Lung (tissue), 12 donors: ENCODE data around the gene SHISA5. TPM values are rescaled to one million over a fixed set of nuclear protein-coding genes. Genes with fewer than 3 reads are reported as not detected.

ENCODE experiments used
- ATAC-seq: fragments of 200-7000 bp; cut with Tn5 transposase; one replicate; pipeline ENCODE4 v1.9.1; 2020; ENCODE audit warnings: moderate number of reproducible peaks; ENCODE audit not compliant: insufficient read depth, low FRiP score
- DNase-seq, 3 donors: peaks; one replicate each; pipeline ENCODE4 v3.0.0-alpha.2; 2013 to 2017
- H3K27ac ChIP-seq, 2 donors: one replicate each; pipeline ENCODE4 v1.5.1; 2013; ENCODE audit warnings: mild to moderate bottlenecking in 2 of 2, moderate library complexity in 2 of 2, control low read depth in 1 of 2, inconsistent platforms in 1 of 2, low read depth in 1 of 2, low read length in 1 of 2
- H3K27me3 ChIP-seq, 3 donors: one replicate each; pipeline ENCODE4 v1.5.1; 2013; ENCODE audit warnings: low read length in 2 of 3; ENCODE audit not compliant: control insufficient read depth in 3 of 3, insufficient read depth in 3 of 3
- H3K36me3 ChIP-seq, 4 donors: one replicate each; pipeline ENCODE4 v1.5.1; 2013; ENCODE audit warnings: low read length in 4 of 4, mild to moderate bottlenecking in 1 of 4, moderate library complexity in 1 of 4; ENCODE audit not compliant: control insufficient read depth in 4 of 4, insufficient read depth in 4 of 4
- H3K4me1 ChIP-seq, 5 donors: one replicate each; pipeline ENCODE4 v1.5.1; 2013; ENCODE audit warnings: low read length in 5 of 5, mild to moderate bottlenecking in 2 of 5, moderate library complexity in 1 of 5; ENCODE audit not compliant: control insufficient read depth in 5 of 5, insufficient read depth in 5 of 5
- H3K4me3 ChIP-seq: one replicate; pipeline ENCODE4 v1.5.1; 2013; ENCODE audit warnings: mild to moderate bottlenecking, control low read depth, moderate library complexity
- H3K9ac ChIP-seq, 2 donors: one replicate each; pipeline ENCODE4 v1.5.1; 2013; ENCODE audit warnings: low read length in 2 of 2, control low read depth in 1 of 2; ENCODE audit not compliant: insufficient read depth in 1 of 2
- H3K9me3 ChIP-seq, 4 donors: one replicate each; pipeline ENCODE4 v1.5.1; 2013; ENCODE audit warnings: low read length in 3 of 4, mild to moderate bottlenecking in 1 of 4, moderate library complexity in 1 of 4; ENCODE audit not compliant: control insufficient read depth in 4 of 4, insufficient read depth in 3 of 4
- WGBS, 2 donors: extraction: QIAGEN DNeasy Blood & Tissue Kit; methylation state at CpG; one replicate each; pipeline ENCODE4 v1.1.7; 2013; 5-methylcytosine and 5-hydroxymethylcytosine counted together
- polyA plus RNA-seq, 2 donors: library from polyadenylated mRNA; stranded (reverse); fragments of 200-250 nt; gene quantifications; one replicate each; pipeline ENCODE4 v1.2.1, GENCODE V29; 2013
- total RNA-seq, 2 donors: library from RNA; depleted of rRNA in 1 of 2; stranded (reverse); fragments of >200 nt in 1 of 2; gene quantifications; one replicate each; pipeline ENCODE4 v1.2.1, GENCODE V29; 2014 to 2021
- TF ChIP-seq, protein P1 (sequence below): IDR thresholded peaks from 2 replicates; pipeline ENCODE4 v1.5.1; 2012; ENCODE audit warnings: mild to moderate bottlenecking; ENCODE audit errors: control extremely low read depth, extremely low read depth
- donor health status: control.
- donor health status: control.
- donor health status: Bipolar disorder and iron deficiency.
- donor health status: healthy.
- donor health status: DM: yes; HTN: yes; CAD: no.

Gene SHISA5
- total and polyA plus RNA-seq, 4 donors = 70.5 to 184 (median 131) TPM

DNA sequence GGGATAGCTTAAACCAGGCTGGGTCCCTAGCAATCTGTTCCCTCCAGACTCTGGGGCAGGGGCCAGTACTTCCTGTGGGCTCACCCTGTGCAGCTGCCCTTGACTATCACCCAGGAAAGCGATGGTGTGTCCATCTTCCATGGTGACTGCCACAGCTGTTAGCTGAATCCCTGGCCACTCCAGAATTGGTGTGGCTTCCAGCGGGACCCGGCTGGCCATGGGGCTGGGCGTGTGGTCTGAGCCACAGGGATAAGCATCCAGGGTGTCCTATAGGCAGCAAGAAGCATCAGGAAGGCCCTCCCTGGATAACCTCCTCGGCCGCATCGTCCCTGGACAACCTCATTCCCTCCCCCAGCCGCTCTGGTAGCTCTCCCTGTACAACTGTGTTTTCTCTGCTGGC is 81.3 kb downstream of the SHISA5 start:
- ATAC-seq = no peak
- WGBS, 2 donors = 94 to 97% methylated on average over 7 to 8 of the region's 8 CpGs
- no peaks in the 10 kb centered on the region for H3K9me3 ChIP-seq
- H3K4me1 ChIP-seq = peaks cover 0 to 31% (median 19%) of the 10 kb centered on the region in 5 donors
- peaks cover 0 to 37% (median 6%) of the 10 kb centered on the region in 4 donors for H3K36me3 ChIP-seq
- H3K4me3 ChIP-seq = no peak overlapping the region
- no peaks in the 10 kb centered on the region for H3K27me3 ChIP-seq
- TF ChIP-seq, protein P1, sequence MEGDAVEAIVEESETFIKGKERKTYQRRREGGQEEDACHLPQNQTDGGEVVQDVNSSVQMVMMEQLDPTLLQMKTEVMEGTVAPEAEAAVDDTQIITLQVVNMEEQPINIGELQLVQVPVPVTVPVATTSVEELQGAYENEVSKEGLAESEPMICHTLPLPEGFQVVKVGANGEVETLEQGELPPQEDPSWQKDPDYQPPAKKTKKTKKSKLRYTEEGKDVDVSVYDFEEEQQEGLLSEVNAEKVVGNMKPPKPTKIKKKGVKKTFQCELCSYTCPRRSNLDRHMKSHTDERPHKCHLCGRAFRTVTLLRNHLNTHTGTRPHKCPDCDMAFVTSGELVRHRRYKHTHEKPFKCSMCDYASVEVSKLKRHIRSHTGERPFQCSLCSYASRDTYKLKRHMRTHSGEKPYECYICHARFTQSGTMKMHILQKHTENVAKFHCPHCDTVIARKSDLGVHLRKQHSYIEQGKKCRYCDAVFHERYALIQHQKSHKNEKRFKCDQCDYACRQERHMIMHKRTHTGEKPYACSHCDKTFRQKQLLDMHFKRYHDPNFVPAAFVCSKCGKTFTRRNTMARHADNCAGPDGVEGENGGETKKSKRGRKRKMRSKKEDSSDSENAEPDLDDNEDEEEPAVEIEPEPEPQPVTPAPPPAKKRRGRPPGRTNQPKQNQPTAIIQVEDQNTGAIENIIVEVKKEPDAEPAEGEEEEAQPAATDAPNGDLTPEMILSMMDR = no peak
- no peak overlapping the region for H3K9ac ChIP-seq
- DNase-seq = no peak
- no peak overlapping the region for H3K27ac ChIP-seq

- DNase-seq = no peak
- no peak for ATAC-seq
- no peak overlapping the region for H3K27ac ChIP-seq
- H3K9ac ChIP-seq = no peak overlapping the region
- no peaks in the 10 kb centered on the region for H3K9me3 ChIP-seq
- WGBS, 2 donors = 82 to 96% methylated on average over 3 of the region's 3 CpGs
- peaks cover 0 to 40% (median 6%) of the 10 kb centered on the region in 4 donors for H3K36me3 ChIP-seq
- TF ChIP-seq, protein P1 = no peak
- H3K4me1 ChIP-seq = peaks cover 0 to 27% (median 15%) of the 10 kb centered on the region in 5 donors
- no peaks in the 10 kb centered on the region for H3K27me3 ChIP-seq
- H3K4me3 ChIP-seq = no peak overlapping the region
These were observed 81.7 kb downstream of the SHISA5 start for GRCh38 chr3:48422272-48422671.

- H3K27ac ChIP-seq = no peak overlapping the region
- H3K27me3 ChIP-seq = no peaks in the 10 kb centered on the region
- TF ChIP-seq, protein P1 = no peak
- H3K9ac ChIP-seq = no peak overlapping the region
- DNase-seq = no peak
- peaks cover 0 to 46% (median 8%) of the 10 kb centered on the region in 4 donors for H3K36me3 ChIP-seq
- no peak overlapping the region for H3K4me3 ChIP-seq
- WGBS, 2 donors = 92 to 97% methylated on average over 14 of the region's 14 CpGs
- peaks cover 0 to 10% (median 9%) of the 10 kb centered on the region in 5 donors for H3K4me1 ChIP-seq
- no peaks in the 10 kb centered on the region for H3K9me3 ChIP-seq
- no peak for ATAC-seq
These were observed 83.4 kb downstream of the SHISA5 start for GRCh38 chr3:48420561-48420960.

GRCh38 chr3:48419597-48419996 is 84.4 kb downstream of the SHISA5 start:
- Histone ChIP-seq H3K9ac (no peak overlapping the region), H3K27me3 (no peaks in the 10 kb centered on the region), H3K36me3 (peaks cover 0 to 55% (median 13%) of the 10 kb centered on the region in 4 donors), H3K4me1 (peaks cover 0 to 5% (median 0%) of the 10 kb centered on the region in 5 donors), H3K4me3 (no peak overlapping the region), H3K9me3 (no peaks in the 10 kb centered on the region), H3K27ac (no peak overlapping the region)
- ATAC-seq = no peak
- TF ChIP-seq, protein P1 = no peak
- 93 to 95% methylated on average over 17 of the region's 17 CpGs for WGBS, 2 donors
- DNase-seq = no peak
